Natural killer cell (primary cell): ENCODE measurements around the gene AKAP13. TPM values are rescaled to one million over a fixed set of nuclear protein-coding genes. Genes with fewer than 3 reads are reported as not detected.

Experiments
- ATAC-seq, 3 donors: fragments of 150-1000 bp in 2 of 3; fragments of 200-7000 bp in 1 of 3; cut with Tn5 transposase; 1 replicate in 1 of 3; 2 replicates in 2 of 3; pipeline ENCODE4 v1.10.0; 2021; ENCODE audit warnings: mild to moderate bottlenecking in 2 of 3, moderate library complexity in 2 of 3
- DNase-seq, 2 donors: peaks; one replicate each; pipeline versions ENCODE4 v3.0.0 to v3.0.0-alpha.2; 2013 to 2021; ENCODE audit warnings: mixed read lengths in 1 of 2
- H3K27ac ChIP-seq: one replicate; pipeline ENCODE4 v1.5.1; 2013; ENCODE audit warnings: mild to moderate bottlenecking, low read length
- H3K27me3 ChIP-seq: one replicate; pipeline ENCODE4 v1.6.1; 2013; ENCODE audit warnings: low read length; ENCODE audit not compliant: control insufficient read depth, insufficient read depth
- H3K36me3 ChIP-seq: one replicate; pipeline ENCODE4 v1.6.1; 2013; ENCODE audit warnings: low read length; ENCODE audit not compliant: control insufficient read depth, insufficient read depth
- H3K4me1 ChIP-seq: one replicate; pipeline ENCODE4 v1.6.1; 2013; ENCODE audit warnings: low read length; ENCODE audit not compliant: control insufficient read depth, insufficient read depth
- H3K4me3 ChIP-seq: one replicate; pipeline ENCODE4 v1.5.1; 2013; ENCODE audit warnings: low read length
- H3K9me3 ChIP-seq: one replicate; pipeline ENCODE4 v1.6.1; 2013; ENCODE audit warnings: low read length; ENCODE audit not compliant: control insufficient read depth, insufficient read depth
- H3K27ac Mint-ChIP-seq, 2 donors: one replicate each; pipeline ENCODE4 v1.8.0; 2022; ENCODE audit warnings: mild to moderate bottlenecking in 2 of 2, mixed read lengths in 2 of 2, moderate library complexity in 1 of 2
- H3K27me3 Mint-ChIP-seq, 2 donors: one replicate each; pipeline ENCODE4 v1.8.0; 2022; ENCODE audit warnings: low read depth in 2 of 2, mixed read lengths in 2 of 2
- H3K36me3 Mint-ChIP-seq: one replicate; pipeline ENCODE4 v1.8.0; 2022; ENCODE audit warnings: mixed read lengths
- H3K4me1 Mint-ChIP-seq, 2 donors: one replicate each; pipeline ENCODE4 v1.8.0; 2022; ENCODE audit warnings: mixed read lengths in 2 of 2
- H3K4me3 Mint-ChIP-seq: one replicate; pipeline ENCODE4 v1.8.0; 2022; ENCODE audit warnings: mild to moderate bottlenecking, moderate library complexity, mixed read lengths
- H3K9me3 Mint-ChIP-seq, 2 donors: one replicate each; pipeline ENCODE4 v1.8.0; 2022; ENCODE audit warnings: mixed read lengths in 2 of 2
- CTCF ChIP-seq: fragments of 200-600 bp; IDR thresholded peaks from one replicate; pipeline ENCODE4 v1.8.0; 2022; ENCODE audit warnings: antibody characterized with exemption
- WGBS: methylation state at CpG from one replicate; pipeline ENCODE4 v1.1.7; 2013; ENCODE audit warnings: missing lambda C conversion rate; ENCODE audit not compliant: insufficient coverage; 5-methylcytosine and 5-hydroxymethylcytosine counted together
- intact Hi-C: fragments of 100-400 bp; cut with micrococcal nuclease; formaldehyde crosslinking; loops from one replicate; pipeline ENCODE4 v1.14.2; 2022
- total RNA-seq, 4 donors: library from RNA; stranded (reverse); fragments of 120-200 nt in 1 of 4; gene quantifications; one replicate each; pipeline versions ENCODE4 v1.2.3 to v1.2.4, GENCODE V29; 2013 to 2022

AKAP13 gene
- total RNA-seq, 3 donors from 2014 or later (not counting 1 experiment from before 2014, with no cell fraction given): 573 to 661 (median 647) TPM

GRCh38 chr15:85792912-85793590 lies 412.6 kb downstream of the AKAP13 start:
- peak in 1 of 2 donors; percentile 50 for DNase-seq
- H3K36me3 Mint-ChIP-seq: no peaks in the 10 kb centered on the region
- Histone ChIP-seq H3K27ac (no peak overlapping the region), H3K9me3 (no peaks in the 10 kb centered on the region), H3K4me1 (peaks cover 30% of the 10 kb centered on the region), H3K27me3 (no peaks in the 10 kb centered on the region), H3K36me3 (no peaks in the 10 kb centered on the region), H3K4me3 (peak overlapping the region; percentile 64)
- H3K27me3 Mint-ChIP-seq: peaks cover 0 to 5% of the 10 kb centered on the region in 2 donors
- intact Hi-C loops: loop anchor here (10.0 kb wide), 1 partner anchor 58 kb away; no protein-coding TSS in a partner anchor
- peak overlapping the region; percentile 94 for H3K4me3 Mint-ChIP-seq
- peak overlapping the region; percentile 72 to 88 for H3K27ac Mint-ChIP-seq
- H3K9me3 Mint-ChIP-seq: no peaks in the 10 kb centered on the region
- WGBS: 81% methylated on average over 14 of the region's 14 CpGs
- H3K4me1 Mint-ChIP-seq: peaks cover 25 to 37% of the 10 kb centered on the region in 2 donors
- no peak for TF ChIP-seq CTCF
- no peak for ATAC-seq

DNA sequence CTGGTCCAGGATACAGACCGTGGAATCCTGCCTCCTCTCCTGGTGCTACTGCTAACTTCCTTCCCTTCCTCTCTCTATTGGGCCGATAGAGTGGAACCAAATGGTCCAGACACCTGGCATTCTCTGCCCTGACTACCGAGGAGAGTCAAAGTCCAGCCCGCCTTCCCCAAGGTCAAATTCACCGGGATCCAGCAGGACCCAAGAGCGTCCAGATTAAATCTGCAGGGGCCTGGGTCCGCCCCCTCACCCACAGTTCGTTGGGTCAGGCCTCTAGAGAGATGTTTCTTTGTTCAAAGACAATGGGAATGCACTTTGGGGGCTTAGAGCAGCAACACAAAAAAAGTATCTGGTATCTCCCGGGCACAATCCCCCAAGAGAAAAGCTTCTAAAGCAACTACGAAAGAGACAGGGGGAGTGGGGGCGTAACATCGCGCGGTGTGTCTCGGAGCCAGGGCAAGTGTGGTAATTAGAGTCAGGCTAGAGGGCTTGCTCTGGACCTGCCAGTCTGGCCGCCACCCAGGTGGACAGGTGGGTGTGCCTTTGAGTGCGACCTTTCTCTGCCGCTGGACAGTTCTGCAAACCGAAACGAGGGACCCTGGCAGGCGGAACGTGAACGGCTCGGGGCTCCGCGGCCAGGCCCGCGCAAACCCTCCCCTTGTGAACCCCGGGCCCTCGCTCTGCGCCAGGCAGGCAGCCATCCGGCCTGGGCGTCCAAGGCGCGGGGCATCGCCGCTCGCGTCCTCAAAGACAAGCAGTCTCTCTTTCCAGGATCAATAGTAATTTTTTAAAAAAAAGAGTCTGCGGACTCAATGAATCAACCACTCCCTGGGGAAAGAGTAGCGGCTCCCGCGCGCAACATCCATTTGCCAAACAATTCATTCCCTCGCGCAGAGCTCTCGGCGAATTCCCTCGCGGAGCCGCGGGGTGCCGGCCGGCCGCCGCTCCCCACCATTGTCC lies 413.5 kb downstream of the AKAP13 start:
- peaks cover 25% of the 10 kb centered on the region for H3K4me1 ChIP-seq
- H3K27ac ChIP-seq: no peak overlapping the region
- DNase-seq (peak; percentile 28 to 59), ATAC-seq (peak; percentile 35 to 60 (median 41))
- H3K4me1 Mint-ChIP-seq: peaks cover 25 to 30% of the 10 kb centered on the region in 2 donors
- peak overlapping the region; percentile 72 to 88 for H3K27ac Mint-ChIP-seq
- no peaks in the 10 kb centered on the region for H3K27me3 ChIP-seq
- no peaks in the 10 kb centered on the region for H3K9me3 Mint-ChIP-seq
- peak overlapping the region; percentile 94 for H3K4me3 Mint-ChIP-seq
- H3K27me3 Mint-ChIP-seq: peaks cover 0 to 5% of the 10 kb centered on the region in 2 donors
- no peaks in the 10 kb centered on the region for H3K9me3 ChIP-seq
- no peak for TF ChIP-seq CTCF
- H3K4me3 ChIP-seq: peak overlapping the region; percentile 64
- no peaks in the 10 kb centered on the region for H3K36me3 Mint-ChIP-seq
- 6% methylated on average over 56 of the region's 56 CpGs for WGBS
- intact Hi-C loops: loop anchor here (2.0 to 10.0 kb wide), 2 partner anchors 59 to 813 kb away; partner anchors contain the start of gene PDE8A
- no peaks in the 10 kb centered on the region for H3K36me3 ChIP-seq

GRCh38 chr15:85794598-85795336 lies 414.4 kb downstream of the AKAP13 start, which contains the start of gene KLHL25:
Gene KLHL25 (minus strand): TSS chr15:85794925. CDS start chr15:85769810, 25,115 bp downstream.
- intact Hi-C loops: loop anchor here (2.0 to 10.0 kb wide), 2 partner anchors 60 to 814 kb away; partner anchors contain the start of gene PDE8A
- H3K4me1 Mint-ChIP-seq: peaks cover 25 to 30% of the 10 kb centered on the region in 2 donors
- DNase-seq (peak; percentile 86 to 96), ATAC-seq (peak; percentile 96 to 98 (median 96))
- Histone ChIP-seq H3K4me1 (peaks cover 25% of the 10 kb centered on the region), H3K9me3 (no peaks in the 10 kb centered on the region), H3K36me3 (no peaks in the 10 kb centered on the region), H3K27me3 (no peaks in the 10 kb centered on the region), H3K27ac (peak within 1 kb of the TSS; percentile 32), H3K4me3 (peak within 1 kb of the TSS; percentile 64)
- H3K36me3 Mint-ChIP-seq: no peaks in the 10 kb centered on the region
- H3K27ac Mint-ChIP-seq: peak within 1 kb of the TSS; percentile 72 to 88
- peaks cover 0 to 5% of the 10 kb centered on the region in 2 donors for H3K27me3 Mint-ChIP-seq
- peak within 1 kb of the TSS; percentile 94 for H3K4me3 Mint-ChIP-seq
- H3K9me3 Mint-ChIP-seq: no peaks in the 10 kb centered on the region
- TF ChIP-seq CTCF: no peak
- WGBS: 0% methylated on average over 63 of the region's 71 CpGs
